Medulla oblongata (tissue), 1 donor: ENCODE data around the gene SERPINB12.

Experiments
- DNase-seq: peaks from one replicate; pipeline ENCODE4 v3.0.0-alpha.2; 2015; ENCODE audit errors: extremely low spot score

The SERPINB12 gene

GRCh38 chr18:63550068-63550467 lies 7.9 kb downstream of the SERPINB12 start:
- peak; percentile 13 for DNase-seq

GRCh38 chr18:63551769-63552168 lies 9.6 kb downstream of the SERPINB12 start:
- no peak for DNase-seq

- DNase-seq, result no peak
Observed at GRCh38 chr18:63552581-63552980, 10.4 kb downstream of the SERPINB12 start.

DNA sequence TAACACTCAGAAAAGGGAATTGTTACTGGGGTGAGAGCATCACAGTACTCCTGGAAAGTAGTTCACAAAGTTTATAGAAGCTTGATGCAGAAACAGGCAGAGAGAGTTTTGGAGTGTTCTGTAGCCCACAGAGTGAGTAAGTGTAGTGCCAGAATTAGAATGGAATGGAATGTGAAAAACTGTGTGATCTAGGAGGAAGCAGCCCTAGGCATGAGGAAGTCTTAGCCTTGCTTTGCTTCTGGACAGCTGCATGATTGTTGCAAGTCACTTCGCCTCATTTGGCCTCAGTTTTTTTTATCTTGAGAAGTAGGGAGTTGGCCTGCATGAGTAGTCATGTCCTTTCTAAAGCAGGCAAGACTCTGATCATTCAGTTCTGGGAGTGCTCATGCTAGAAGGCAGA lies 10.9 kb downstream of the SERPINB12 start:
- peak; percentile 50 for DNase-seq

- no peak for DNase-seq
Observed at GRCh38 chr18:63559567-63560491, 17.7 kb downstream of the SERPINB12 start.

DNA sequence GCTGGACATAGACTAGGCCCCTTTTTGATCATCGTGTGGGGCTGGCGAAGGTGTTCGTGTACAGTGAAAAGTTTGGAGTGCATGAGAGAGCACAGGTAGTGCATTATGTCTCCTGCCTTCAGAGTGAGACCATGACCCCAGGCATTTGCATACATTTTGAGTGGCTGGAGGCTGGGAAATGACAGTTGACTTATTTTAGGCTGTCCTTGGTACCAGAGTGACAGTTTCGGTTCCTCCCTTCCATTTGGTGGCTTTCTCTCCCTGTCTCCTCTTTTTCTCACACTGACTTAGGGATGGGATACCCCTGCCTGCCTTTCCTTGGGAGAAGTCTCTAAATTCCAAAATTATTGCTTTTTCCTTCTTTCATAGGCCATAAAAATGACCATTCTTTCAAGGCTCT lies 20.1 kb downstream of the SERPINB12 start:
- no peak for DNase-seq

DNA sequence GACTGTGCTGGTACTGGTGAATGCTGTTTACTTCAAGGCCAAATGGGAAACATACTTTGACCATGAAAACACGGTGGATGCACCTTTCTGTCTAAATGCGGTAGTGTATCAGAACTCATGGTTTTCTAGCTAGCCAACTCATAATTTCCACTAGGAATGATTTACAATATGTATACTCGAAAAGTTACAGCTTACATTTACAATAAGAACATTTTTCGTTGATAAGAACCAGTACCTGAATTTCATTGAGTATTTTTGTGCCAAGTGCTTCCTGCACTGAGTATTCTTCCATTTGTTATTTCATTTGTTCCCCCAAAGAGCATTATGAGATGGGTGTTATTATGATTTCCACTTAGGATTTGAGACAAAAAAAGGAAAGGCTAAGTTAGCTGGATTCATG lies 21.9 kb downstream of the SERPINB12 start:
- DNase-seq, result no peak

DNA sequence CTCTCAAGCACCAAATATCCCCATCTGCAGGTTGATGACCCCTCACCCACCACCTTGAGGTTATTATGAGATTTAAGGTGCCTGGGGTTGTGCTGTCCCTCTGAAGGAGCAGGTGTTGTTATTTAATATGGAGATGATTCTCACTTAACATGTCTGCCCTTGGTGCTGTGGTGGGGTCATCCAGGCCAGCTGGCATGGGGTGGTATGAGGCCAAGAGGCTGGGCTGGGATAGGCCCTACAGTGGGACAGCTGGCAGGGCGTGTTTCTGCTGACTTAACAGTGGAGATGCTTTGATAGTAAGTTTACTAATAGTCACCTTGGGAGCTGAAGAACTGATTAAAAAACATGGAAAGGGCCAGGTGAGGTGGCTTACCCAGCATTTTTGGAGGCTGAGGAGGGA lies 22.4 kb downstream of the SERPINB12 start:
- DNase-seq, result no peak

DNA sequence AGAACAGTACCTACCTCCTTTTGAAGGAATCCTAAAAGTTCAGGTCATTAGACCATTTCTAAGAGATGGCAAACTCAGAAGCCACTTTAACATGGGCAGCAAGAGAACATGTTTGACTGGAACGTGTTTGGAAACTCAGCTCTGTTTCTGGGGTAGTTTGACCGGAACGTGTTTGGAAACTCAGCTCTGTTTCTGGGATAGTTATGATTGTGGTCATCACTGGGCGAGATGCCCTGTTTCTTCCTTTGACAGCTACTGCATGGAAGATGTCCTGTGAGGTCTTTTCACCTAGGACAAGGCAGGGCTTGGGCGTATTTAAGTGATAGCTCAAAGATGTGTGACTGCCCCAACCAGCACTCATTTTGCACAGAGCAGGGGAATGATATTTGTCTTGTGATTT lies 25.1 kb downstream of the SERPINB12 start:
- DNase-seq, result no peak

- no peak for DNase-seq
Observed at GRCh38 chr18:63567825-63568224, 25.7 kb downstream of the SERPINB12 start.

- no peak for DNase-seq
Observed at GRCh38 chr18:63570721-63571120, 28.6 kb downstream of the SERPINB12 start.

GRCh38 chr18:63575681-63576080 lies 33.5 kb downstream of the SERPINB12 start:
- DNase-seq, result no peak

GRCh38 chr18:63578357-63578958 lies 36.3 kb downstream of the SERPINB12 start:
- DNase-seq, result peak; percentile 66

- no peak for DNase-seq
Observed at GRCh38 chr18:63579616-63580015, 37.4 kb downstream of the SERPINB12 start.

GRCh38 chr18:63585988-63586387 lies 43.8 kb downstream of the SERPINB12 start:
- DNase-seq, result no peak

DNA sequence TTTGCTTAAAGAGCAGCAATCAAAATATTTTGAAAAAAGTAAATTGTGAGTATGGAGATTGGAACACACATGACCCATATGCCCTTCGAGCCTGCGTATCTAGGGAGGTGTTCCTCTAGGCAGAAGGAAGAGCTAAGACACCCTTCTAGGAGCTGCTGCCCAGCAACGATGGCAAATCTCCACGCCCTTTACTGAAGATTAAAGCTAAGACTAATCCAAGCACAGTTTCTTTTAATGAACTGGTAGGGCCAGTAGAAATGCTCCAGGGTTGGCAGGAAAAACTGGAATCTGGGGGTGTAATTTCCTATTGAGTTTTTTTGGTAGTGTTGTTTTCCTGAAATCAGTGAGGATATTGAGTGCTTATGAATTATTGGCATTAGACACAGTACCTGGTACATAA lies 44.3 kb downstream of the SERPINB12 start:
- no peak for DNase-seq

DNA sequence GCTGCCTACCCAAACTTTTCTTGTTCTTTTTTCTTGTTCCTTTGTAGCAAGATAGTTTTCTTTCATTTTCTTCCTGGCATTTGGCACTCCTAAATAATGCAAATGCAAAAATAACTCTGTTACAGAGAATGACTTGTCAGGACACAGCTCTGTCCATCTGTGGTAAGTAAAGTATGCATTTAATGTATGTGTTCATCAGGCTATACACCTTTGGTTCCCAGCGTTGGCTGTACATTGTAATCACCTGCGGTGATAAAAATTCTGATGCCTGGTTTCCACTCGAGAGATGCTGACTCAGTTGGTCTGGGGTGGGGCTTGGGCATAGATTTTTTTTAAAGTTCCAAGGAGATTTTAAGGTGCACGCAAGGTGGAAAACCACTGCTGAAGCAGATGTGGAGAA lies 44.8 kb downstream of the SERPINB12 start, which contains the start of gene SERPINB13:
SERPINB13 (plus strand) TSS at position 378 of the 400 bp plus-strand sequence. CDS start 1,325 bp downstream, outside the sequence.
- DNase-seq, result no peak

DNA sequence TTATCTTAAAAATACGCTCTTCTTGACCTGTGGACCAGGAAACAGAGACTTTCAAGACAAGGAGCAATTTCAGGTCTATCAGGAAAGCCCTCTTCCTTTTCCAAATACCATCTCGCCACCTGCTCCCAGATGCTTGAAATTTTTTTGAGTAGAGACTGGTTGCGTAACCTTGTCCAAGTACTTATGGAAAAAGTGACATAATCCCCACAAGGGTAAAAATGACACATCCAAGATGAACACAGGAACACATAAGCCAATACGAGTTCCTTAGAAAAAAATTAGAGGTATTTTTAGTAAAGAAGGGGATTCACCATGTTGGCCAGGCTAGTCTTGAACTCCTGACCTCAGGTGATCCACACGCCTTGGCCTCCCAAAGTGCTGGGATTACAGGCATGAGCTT lies 46.7 kb downstream of the SERPINB12 start:
- DNase-seq, result no peak

DNA sequence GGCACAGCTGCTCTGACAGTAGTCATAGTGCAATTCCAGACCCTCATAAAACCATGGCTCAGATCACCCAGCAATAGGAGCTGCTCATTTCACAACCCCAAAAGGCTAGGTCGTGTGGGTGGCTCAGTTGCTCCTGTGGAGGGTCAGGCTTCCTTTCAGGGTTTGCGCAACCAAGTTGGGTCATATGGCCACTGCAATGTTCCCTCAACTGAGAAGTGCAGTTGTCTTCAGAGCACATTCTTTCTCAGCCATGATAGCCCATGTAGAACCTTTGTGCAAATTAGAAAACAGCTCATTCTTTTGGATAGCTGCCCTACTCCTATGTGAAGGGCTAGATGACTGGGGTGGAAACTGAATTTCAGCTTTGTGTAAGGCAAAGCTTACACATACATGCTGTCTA lies 48.2 kb downstream of the SERPINB12 start:
- DNase-seq, result no peak

DNA sequence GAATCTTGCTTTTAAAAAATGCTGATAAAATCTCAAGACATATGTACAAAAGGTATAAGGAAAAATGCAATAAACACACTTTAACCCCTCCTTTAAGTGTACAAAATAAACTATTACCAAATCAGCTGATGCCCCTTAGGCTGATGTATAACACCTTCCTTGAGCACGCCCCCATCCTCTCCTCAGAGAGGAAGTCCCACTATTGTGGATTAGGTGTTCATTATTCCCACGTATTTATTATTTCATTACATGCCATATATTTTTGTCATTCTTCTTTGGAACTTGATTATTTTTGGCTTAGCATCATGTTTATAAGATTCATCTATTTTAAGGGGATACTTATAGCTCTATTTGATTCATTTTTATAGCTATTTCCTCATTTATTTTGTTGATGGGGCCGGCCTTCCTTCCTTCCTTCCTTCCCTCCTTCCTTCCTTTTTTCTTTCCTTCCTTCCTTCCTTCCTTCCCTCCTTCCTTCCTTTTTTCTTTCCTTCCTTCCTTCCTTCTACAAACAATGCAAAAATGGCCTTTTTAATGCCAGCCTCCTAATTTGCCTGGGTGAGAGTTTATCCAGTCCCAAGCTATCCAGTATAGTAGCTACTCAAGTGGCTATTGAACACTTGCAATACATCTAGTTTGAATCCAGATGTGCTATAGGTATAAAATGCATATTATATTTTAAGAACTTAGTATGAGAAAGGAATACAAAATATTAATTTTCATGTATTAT lies 49.0 kb downstream of the SERPINB12 start:
- no peak for DNase-seq

- DNase-seq, result no peak
Observed at GRCh38 chr18:63591725-63592124, 49.6 kb downstream of the SERPINB12 start.

GRCh38 chr18:63592471-63592870 lies 50.3 kb downstream of the SERPINB12 start:
- no peak for DNase-seq
